Cardiac septum (tissue), 1 donor: ENCODE measurements around the gene PTPRD. TPM values are rescaled to one million over a fixed set of nuclear protein-coding genes. Genes with fewer than 3 reads are reported as not detected.

Source experiments
- DNase-seq: peaks from one replicate; pipeline ENCODE4 v3.0.0-alpha.2; 2020; ENCODE audit warnings: low spot score
- intact Hi-C: fragments of 100-400 bp; cut with DNase I; formaldehyde crosslinking; loops from one replicate; pipeline ENCODE4 v1.14.0; 2022
- total RNA-seq: library from RNA; stranded (reverse); fragmentation: NEBNext Ultra II Directional; extraction: Animal tissue kit (Norgen Biotek cat#: 25700); gene quantifications from one replicate; pipeline ENCODE4 v1.2.1, GENCODE V29; 2021
- donor health status: DM: no; HTN: no; CAD: no.

Gene PTPRD
- total RNA-seq, 1 donor from 2014 or later, result 13.0 TPM

- DNase-seq, result no peak
- intact Hi-C loops, result no loop called here
These were observed 2210.7 kb downstream of the PTPRD start for GRCh38 chr9:8401961-8402705.

- intact Hi-C loops, result no loop called here
- DNase-seq, result no peak
These were observed 2212.4 kb downstream of the PTPRD start for GRCh38 chr9:8400378-8400777.

GRCh38 chr9:8395022-8395421 is 2217.8 kb downstream of the PTPRD start:
- intact Hi-C loops, result no loop called here
- no peak for DNase-seq

GRCh38 chr9:8394341-8394740 is 2218.5 kb downstream of the PTPRD start:
- intact Hi-C loops, result no loop called here
- no peak for DNase-seq

- no peak for DNase-seq
- intact Hi-C loops, result no loop called here
These were observed 2219.9 kb downstream of the PTPRD start for GRCh38 chr9:8392866-8393265.

GRCh38 chr9:8391566-8391965 is 2221.2 kb downstream of the PTPRD start:
- intact Hi-C loops, result no loop called here
- DNase-seq, result no peak

GRCh38 chr9:8391132-8391531 is 2221.7 kb downstream of the PTPRD start:
- no peak for DNase-seq
- intact Hi-C loops, result no loop called here

GRCh38 chr9:8390571-8390970 is 2222.2 kb downstream of the PTPRD start:
- intact Hi-C loops, result no loop called here
- no peak for DNase-seq

GRCh38 chr9:8389531-8389930 is 2223.3 kb downstream of the PTPRD start:
- intact Hi-C loops, result no loop called here
- DNase-seq, result no peak

GRCh38 chr9:8388132-8388531 is 2224.7 kb downstream of the PTPRD start:
- no peak for DNase-seq
- intact Hi-C loops, result no loop called here

- intact Hi-C loops, result no loop called here
- no peak for DNase-seq
These were observed 2228.7 kb downstream of the PTPRD start for GRCh38 chr9:8384091-8384490.

GRCh38 chr9:8382777-8383527 is 2229.8 kb downstream of the PTPRD start:
- no peak for DNase-seq
- intact Hi-C loops, result no loop called here

- no peak for DNase-seq
These were observed 2230.5 kb downstream of the PTPRD start for GRCh38 chr9:8382266-8382665.

GRCh38 chr9:8381601-8382000 is 2231.2 kb downstream of the PTPRD start:
- intact Hi-C loops, result no loop called here
- no peak for DNase-seq

More at GRCh38 chr9:8382266-8382665, 2230.5 kb downstream of the PTPRD start:
- intact Hi-C loops, result no loop called here

GRCh38 chr9:8374471-8374870 is 2238.3 kb downstream of the PTPRD start:
- intact Hi-C loops, result no loop called here
- no peak for DNase-seq

- intact Hi-C loops, result no loop called here
- DNase-seq, result no peak
These were observed 2241.1 kb downstream of the PTPRD start for GRCh38 chr9:8371686-8372085.

GRCh38 chr9:8366161-8366926 is 2246.5 kb downstream of the PTPRD start:
- intact Hi-C loops, result no loop called here
- DNase-seq, result no peak

- intact Hi-C loops, result no loop called here
These were observed 2247.2 kb downstream of the PTPRD start for GRCh38 chr9:8365466-8366160.

GRCh38 chr9:8365029-8365428 is 2247.8 kb downstream of the PTPRD start:
- intact Hi-C loops, result no loop called here
- no peak for DNase-seq

More at GRCh38 chr9:8365466-8366160, 2247.2 kb downstream of the PTPRD start:
- DNase-seq, result no peak
